Thoracic aorta (tissue), 2 donors: Measurements from ENCODE around the gene ATIC. TPM values are rescaled to one million over a fixed set of nuclear protein-coding genes. Genes with fewer than 3 reads are reported as not detected.
A peak's percentile ranks its signal among the peaks of the same experiment; 100 is the strongest.

Source experiments
- ATAC-seq: fragments of 150-250 bp; one replicate; pipeline ENCODE4 v1.8.0; 2017; ENCODE audit warnings: low read depth; ENCODE audit not compliant: insufficient number of reproducible peaks, low FRiP score
- DNase-seq: peaks from one replicate; pipeline ENCODE4 v3.0.0-alpha.2; 2020; ENCODE audit warnings: low spot score
- H3K27ac ChIP-seq, 2 donors: fragments of 200-600 bp; sonication (generic); 1 replicate in 1 of 2; 2 replicates in 1 of 2; pipeline ENCODE4 v1.5.1; 2016; ENCODE audit warnings: mild to moderate bottlenecking in 2 of 2, moderate library complexity in 2 of 2
- H3K27me3 ChIP-seq: fragments of 200-600 bp; sonication (generic); replicated peaks from 2 replicates; pipeline ENCODE4 v1.6.0; 2016; ENCODE audit warnings: mild to moderate bottlenecking; ENCODE audit not compliant: insufficient read depth
- H3K36me3 ChIP-seq: fragments of 200-600 bp; sonication (generic); one replicate; pipeline ENCODE4 v1.5.1; 2016
- H3K4me1 ChIP-seq, 2 donors: fragments of 200-600 bp; sonication (generic); 1 replicate in 1 of 2; 2 replicates in 1 of 2; pipeline versions ENCODE4 v1.5.1 to v1.6.0; 2016; ENCODE audit warnings: low read depth in 2 of 2, mild to moderate bottlenecking in 1 of 2; ENCODE audit not compliant: control insufficient read depth in 1 of 2
- H3K4me3 ChIP-seq: fragments of 200-600 bp; sonication (generic); 2 replicates; pipeline ENCODE4 v1.5.1; 2016; ENCODE audit warnings: mild to moderate bottlenecking
- H3K9me3 ChIP-seq: fragments of 200-600 bp; sonication (generic); 2 replicates; pipeline ENCODE4 v1.5.1; 2016
- CTCF ChIP-seq: fragments of 200-600 bp; sonication (generic); IDR thresholded peaks from one replicate; pipeline ENCODE4 v1.5.1; 2019; ENCODE audit warnings: antibody characterized with exemption
- total RNA-seq, 2 donors: library from RNA; depleted of rRNA; stranded (reverse); fragments of >200 nt; gene quantifications; one replicate each; pipeline versions ENCODE4 v1.1.0 to v1.2.3, GENCODE V29; 2016

The ATIC gene
- total RNA-seq, result 10 to 100 TPM; 26.3 to 30.2 TPM

- no peaks in the 10 kb centered on the region for H3K36me3 ChIP-seq
- peak within 1 kb of the TSS; percentile 71 to 82 for H3K27ac ChIP-seq
- TF ChIP-seq CTCF, result no peak
- ATAC-seq, result peak; percentile 79
- peak within 1 kb of the TSS; percentile 83 for H3K4me3 ChIP-seq
- no peaks in the 10 kb centered on the region for H3K9me3 ChIP-seq
- no peaks in the 10 kb centered on the region for H3K27me3 ChIP-seq
- DNase-seq, result peak; percentile 91
- H3K4me1 ChIP-seq, result peaks cover 2 to 18% of the 10 kb centered on the region in 2 donors
Measured at GRCh38 chr2:215311625-215312396, at the start of gene ATIC. Gene ATIC (plus strand): TSS chr2:215312059. CDS start chr2:215312143, 84 bp downstream.

GRCh38 chr2:215262303-215262702, 49.6 kb upstream of the ATIC start:
- Histone ChIP-seq H3K9me3 (no peaks in the 10 kb centered on the region), H3K27ac (no peak overlapping the region), H3K4me3 (no peak overlapping the region), H3K27me3 (no peaks in the 10 kb centered on the region), H3K4me1 (no peaks in the 10 kb centered on the region), H3K36me3 (no peaks in the 10 kb centered on the region)
- no peak for DNase-seq
- no peak for TF ChIP-seq CTCF
- ATAC-seq, result no peak

GRCh38 chr2:215262741-215263362, 49.0 kb upstream of the ATIC start:
- no peak overlapping the region for H3K4me3 ChIP-seq
- ATAC-seq, result no peak
- no peak for DNase-seq
- H3K27me3 ChIP-seq, result no peaks in the 10 kb centered on the region
- no peak for TF ChIP-seq CTCF
- no peak overlapping the region for H3K27ac ChIP-seq
- H3K9me3 ChIP-seq, result no peaks in the 10 kb centered on the region
- H3K36me3 ChIP-seq, result no peaks in the 10 kb centered on the region
- no peaks in the 10 kb centered on the region for H3K4me1 ChIP-seq

- DNase-seq (no peak), ATAC-seq (no peak)
- H3K9me3 ChIP-seq, result no peaks in the 10 kb centered on the region
- H3K27ac ChIP-seq, result no peak overlapping the region
- peaks cover 0 to 3% of the 10 kb centered on the region in 2 donors for H3K4me1 ChIP-seq
- no peak overlapping the region for H3K4me3 ChIP-seq
- H3K36me3 ChIP-seq, result no peaks in the 10 kb centered on the region
- H3K27me3 ChIP-seq, result no peaks in the 10 kb centered on the region
- no peak for TF ChIP-seq CTCF
Measured at GRCh38 chr2:215264374-215264773, 47.5 kb upstream of the ATIC start.

- Histone ChIP-seq H3K27ac (no peak overlapping the region), H3K4me3 (peak overlapping the region; percentile 40), H3K4me1 (peaks cover 0 to 6% of the 10 kb centered on the region in 2 donors), H3K27me3 (no peaks in the 10 kb centered on the region), H3K36me3 (no peaks in the 10 kb centered on the region), H3K9me3 (no peaks in the 10 kb centered on the region)
- peak; percentile 78 for TF ChIP-seq CTCF
- ATAC-seq (no peak), DNase-seq (no peak)
Measured at GRCh38 chr2:215269397-215270117, 42.3 kb upstream of the ATIC start.
